HG02763 (cell line): ENCODE data around the gene DCANP1.
"Not testable (repeated sequence)": the region's sequence is repeated elsewhere in the genome, so short reads cannot be mapped to it uniquely, and the experiment has no call there.

Experiments used
- ATAC-seq: cut with Tn5 transposase; IDR thresholded peaks from one replicate; pipeline ENCODE4 v1.9.1; 2021; ENCODE audit warnings: mild to moderate bottlenecking, moderate library complexity; ENCODE audit not compliant: unreplicated experiment

The DCANP1 gene, protein sequence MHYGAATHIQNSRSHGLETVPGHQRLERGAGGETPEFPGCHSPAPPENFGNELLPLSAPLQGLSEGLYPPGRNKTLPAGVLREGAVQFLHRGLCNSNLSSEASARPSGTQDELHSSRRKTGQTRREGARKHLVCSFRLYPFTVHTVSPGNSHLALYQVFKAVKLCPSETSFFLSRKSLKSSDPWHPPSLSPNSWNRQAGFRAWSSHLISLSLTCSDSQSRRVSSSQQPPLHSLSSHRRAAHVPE

DNA sequence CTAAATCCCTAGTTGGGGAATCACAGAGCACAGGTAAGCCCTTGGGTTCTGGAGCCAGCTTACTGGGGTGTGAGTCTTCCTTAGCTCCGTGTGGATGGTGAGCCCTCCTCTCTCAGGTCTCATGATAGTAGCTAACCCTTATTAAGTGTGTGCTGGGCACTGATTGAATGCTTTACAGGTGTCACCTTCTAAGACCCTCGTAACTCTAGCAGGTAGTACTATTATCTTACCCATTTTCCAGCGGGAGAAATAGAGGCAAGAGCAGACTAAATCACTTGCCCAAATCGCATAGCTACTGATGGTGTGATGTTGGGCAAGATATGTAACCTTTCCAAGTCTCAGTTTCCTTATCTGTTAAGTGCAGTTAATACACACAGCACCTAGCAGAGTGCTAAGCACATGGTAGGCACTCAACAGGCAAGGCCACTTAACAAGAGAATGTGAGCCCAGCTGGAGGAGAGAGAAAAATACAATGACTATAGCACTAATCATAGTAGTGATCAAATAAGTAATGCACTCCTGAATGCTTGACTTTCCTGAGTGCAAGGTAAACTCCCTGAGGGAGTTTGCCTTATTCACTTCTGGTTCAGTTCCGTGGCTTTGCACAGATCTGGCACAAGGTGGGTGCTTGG, at the start of gene DCANP1:
TSS of gene DCANP1 (minus strand) at position 51 of the 632 bp plus-strand sequence. CDS start 240 bp downstream, outside the sequence.
- ATAC-seq: no peak

DNA sequence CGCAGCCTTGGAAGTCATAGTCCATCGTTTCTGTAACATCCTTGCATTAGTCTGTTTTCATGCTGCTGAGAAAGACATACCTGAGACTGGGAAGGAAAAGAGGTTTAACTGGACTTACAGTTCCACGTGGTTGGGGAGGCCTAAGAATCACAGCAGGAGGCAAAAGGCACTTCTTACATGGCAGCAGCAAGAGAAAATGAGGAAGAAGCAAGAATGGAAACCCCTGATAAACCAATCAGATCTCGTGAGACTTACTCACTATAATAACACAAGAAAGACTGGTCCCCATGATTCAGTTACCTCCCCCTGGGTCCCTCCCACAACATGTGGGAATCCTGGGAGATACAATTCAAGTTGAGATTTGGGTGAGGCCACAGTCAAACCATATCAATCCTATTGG, 48.4 kb upstream of the DCANP1 start:
- not testable (repeated sequence) for ATAC-seq

DNA sequence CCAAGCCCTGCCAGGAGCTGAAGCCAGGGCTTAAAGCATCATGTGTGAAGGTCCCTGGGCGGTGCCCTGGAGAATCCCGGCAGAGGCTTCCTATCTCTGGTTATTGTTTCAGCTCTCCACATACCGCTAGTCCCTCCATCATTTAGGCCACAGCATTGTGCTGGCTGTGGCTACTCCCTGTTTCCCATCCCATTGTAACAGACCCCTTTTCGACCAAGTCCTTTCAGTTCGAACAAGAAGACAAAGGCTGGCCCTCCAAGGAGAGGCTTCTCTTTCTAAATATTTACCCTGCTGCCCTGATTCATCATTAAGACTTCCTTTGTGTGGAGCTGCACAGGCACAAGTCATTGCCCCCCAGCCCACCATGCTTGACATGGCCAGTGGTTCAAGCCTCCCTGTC, 47.0 kb upstream of the DCANP1 start:
- no peak for ATAC-seq

DNA sequence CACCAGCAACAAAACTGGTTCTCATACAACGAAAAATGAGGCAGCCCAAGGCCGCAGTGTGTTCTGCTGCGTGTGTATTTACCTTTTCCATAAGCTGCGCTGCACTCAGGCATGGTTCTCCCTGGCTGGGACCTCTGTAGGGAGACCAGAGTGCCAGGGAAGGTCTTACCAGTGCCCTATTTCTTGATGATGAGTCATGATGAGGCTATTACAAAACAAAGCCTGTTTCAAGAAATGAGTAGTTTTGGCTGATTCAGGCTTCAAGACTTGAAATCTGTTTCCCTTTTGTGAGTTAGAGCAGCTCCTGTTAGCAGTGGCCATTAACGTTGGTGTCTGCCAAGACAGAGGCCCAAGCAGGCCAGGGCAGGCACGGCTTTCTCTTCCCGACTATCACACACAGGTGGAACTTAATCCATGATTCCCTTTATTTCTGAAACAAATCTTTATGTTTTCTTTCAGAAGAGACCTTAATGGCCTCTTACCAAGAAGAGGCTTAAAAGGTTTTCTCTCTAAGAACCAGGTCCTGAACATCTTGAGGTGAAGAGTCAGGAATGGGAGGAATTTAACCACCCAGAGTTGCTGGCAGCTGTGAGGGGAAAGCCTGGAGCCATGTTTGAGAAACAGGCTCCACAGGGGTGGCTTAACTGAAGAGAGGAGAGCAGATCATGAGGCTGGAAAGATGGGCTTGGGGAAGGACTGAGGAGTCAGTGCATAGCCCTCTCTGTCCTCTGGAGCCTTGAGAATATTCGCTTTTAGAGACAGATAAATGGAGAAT, 46.4 kb upstream of the DCANP1 start:
- ATAC-seq: no peak

DNA sequence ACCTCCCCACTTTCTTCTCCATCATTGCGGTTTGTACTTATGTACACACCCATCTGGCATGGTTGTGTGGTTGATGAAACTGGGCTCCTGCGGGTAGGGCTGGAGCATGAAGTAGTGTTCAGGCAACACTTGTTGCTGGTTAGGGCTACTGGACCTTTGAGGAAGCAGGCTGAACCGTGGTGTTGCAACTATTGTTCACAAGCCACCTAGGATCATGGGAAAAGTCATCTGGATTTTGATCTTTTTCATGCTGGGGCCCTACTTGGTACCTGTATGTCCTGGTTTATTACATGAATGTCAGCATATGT, 45.1 kb upstream of the DCANP1 start:
- ATAC-seq: no peak

DNA sequence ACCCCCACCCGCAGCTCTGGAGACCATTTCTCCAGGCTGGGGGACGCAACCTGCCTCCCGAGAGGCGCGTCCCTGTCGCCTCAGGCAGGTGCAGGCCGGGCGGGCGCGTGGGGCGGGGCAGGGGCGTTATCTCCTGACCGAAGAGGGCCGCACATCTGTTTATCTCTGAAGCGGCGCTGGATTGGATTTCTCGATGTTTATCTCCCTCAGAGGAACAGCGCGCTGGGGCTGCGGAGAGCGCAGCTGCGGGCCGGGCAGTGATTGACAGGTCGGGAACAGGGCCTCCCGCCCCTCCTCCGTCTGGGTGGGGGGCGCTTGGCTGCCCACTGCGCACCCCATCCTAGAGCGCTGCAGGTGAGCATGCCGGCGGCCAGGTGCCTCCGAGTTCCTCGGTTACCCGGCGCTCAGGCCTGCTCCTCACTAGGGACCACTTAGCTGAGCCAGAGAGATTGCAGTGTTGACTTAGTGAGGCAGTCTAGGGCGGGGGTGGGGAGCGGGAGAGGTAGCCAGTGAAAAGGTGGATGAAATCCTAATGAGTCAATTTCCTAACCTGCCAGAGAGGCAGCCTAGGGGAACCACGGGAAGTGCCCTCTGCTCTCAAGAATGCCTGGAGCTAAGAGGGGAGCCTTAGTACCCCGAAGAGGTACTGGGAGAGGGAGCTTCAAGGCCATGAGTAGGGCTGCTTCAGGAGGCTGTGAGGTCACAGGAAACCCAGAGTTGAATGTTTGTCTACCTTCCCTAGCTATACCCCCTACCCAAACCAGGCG, 44.6 kb upstream of the DCANP1 start:
- ATAC-seq: no peak

DNA sequence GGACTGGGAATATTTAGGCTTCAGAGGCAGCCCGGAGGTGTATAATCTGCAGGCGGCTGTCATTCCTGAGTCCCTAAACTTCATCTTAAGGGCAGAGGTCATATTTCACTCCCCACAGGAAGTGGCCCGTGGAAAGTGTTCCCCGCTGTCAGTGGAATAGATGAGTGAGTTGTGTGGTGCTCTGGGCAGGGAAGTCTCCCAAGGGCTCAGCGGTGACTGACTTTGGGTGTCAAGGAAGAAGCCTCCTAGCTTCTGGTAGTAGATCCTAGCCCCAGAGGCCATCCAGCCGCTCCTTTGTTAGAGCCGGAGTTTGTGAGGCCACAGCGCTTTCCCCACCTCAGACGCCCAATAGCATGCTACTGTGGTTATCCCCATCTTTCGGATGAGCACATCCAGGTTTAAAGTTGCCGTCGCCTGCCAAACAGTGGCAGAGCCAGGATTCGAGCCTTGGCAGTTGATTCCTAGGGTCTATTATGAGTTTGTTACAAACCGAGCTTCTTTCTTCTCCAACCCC, 43.9 kb upstream of the DCANP1 start:
- ATAC-seq: no peak

DNA sequence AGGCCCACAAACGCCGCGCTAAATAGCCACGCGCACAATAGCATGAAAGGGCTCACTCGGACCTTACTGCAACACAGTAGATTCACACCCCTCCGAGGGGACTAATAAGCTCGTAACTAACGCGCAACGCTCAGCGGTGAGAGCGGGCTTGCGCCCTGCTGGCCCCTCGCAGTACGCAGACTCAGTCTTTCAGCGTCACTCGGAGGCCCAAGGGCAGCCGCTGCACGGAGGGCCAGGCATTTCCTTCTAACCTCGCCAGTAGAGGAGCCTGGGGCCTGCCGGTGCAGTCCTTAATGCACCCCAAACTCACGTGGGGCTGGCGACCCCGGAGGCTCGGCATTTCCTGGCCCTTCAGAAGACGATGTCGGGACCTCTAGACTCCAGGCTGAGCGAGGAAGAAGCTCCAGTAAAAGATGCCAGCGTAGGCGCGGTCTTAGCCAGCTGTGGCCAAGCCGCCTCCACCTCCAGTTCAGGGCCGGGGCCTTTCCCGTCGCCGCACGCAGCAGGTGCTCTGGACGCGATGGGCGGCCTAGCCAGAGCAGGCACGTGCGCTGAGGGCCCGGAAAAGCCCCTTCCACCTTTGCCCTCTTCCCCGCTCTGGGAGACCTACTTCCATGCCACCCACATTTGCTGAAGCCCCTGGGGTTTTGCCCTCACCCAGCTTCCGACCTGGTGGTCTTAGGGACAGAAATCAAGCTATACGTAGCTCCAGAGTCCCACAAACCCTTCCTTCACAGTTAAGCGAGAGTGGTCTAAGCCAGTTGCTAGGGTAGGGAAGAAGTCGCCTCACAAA, 43.3 kb upstream of the DCANP1 start:
- no peak for ATAC-seq

DNA sequence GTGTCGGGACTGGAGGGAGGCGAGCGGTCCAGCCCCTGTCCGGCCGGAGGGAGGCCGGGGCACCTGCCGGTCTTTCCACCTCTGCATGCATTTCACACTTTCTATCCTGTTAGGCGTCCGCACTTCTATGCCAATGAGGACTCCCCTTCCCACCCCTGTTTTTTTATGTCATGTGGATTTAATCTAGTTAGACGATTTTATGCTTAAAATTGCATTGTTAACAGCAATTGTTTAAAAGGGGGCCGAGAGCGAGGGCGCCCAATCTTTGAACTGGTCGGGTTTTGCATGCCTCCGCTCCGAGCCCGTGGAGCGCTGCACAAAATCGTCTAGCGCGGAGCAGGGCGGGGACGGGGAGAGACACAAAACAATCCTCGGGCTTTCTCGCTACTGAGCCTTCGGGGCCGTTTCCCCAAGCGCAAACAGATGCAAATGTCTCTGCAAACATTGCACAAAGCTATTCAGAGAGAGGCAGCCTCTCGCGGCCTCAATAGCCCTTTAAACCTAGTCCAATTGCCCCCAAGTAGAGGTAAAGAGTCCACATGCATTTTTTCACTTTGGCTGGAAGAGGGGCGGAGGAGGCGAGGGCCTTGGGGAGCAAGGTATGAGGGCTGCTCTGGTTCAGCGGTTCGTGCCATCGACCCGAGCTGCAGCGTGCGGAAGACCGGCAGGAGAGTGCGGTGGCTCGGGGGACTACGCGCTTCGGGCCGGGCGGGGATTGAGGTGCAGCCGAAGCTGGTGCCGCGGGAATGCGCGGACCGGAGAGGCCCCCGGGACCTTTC, 42.5 kb upstream of the DCANP1 start:
- no peak for ATAC-seq

DNA sequence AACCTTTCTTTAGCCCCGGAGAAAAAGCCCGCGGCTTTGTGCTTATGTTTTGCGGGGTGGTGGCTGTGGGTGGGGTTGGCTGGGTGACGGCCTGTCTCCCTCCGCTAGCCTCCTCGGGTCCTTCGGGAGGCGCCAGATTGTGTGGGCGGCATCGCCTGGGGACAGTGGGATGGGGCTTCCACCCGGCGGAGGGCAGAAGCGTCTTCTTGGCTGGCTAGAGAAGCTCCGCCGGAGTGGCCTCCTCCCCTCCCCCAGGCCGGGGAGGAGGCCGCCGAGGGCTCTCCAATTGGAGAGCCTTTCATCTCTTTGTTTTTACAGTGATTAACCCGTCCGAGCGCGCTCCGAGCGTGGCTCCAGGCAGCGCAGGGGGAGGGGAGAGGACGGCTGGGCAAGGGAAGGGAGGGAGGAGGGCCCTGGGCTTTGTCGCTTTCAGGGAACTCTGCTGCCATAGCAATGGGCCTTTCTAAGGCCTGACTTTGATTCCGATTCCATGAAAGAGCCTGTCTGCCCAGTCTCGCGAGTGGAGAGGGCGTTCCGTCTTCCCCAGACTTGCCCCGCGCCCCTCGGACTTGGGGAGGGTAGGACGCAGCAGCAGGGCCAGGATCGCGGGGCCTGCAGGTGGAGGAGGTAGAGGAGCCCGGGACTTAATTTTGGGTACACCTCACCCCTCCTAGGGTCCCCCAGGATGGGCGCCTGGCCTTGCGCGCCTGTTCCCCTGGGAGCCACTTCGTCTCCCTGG, 41.7 kb upstream of the DCANP1 start:
- no peak for ATAC-seq

DNA sequence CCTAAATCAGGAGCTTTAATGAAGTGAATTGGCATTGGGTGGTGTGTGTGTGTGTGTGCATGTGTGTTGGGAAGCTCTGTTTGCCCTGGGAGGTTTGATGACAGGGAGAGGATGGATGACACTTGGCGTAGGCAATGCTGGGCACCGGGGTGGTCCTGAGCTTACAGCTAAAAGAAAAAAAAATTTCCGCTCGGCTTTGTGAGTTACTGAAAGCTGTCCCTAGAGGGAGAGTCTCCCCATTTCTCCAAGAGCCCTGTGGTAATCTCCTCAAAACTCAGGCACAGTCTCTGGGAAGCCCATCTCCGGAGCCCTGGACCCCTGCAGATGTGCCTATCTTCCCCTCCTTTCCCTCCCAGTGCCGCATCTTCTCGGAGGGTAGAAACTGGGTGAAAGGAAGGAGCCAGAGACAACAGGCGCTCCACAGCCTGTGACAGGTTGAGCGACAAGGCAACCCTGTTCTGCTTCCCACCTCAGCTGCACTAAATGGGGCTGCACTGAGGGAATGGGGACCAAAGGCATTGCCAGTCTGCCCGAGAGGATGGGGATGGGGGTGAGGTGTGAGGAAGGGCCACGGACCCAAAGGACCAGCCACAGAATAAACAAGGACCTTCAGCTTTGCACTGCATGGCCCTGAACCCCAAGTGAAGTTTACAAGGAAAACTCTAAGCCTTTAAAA, 40.8 kb upstream of the DCANP1 start:
- ATAC-seq: no peak

DNA sequence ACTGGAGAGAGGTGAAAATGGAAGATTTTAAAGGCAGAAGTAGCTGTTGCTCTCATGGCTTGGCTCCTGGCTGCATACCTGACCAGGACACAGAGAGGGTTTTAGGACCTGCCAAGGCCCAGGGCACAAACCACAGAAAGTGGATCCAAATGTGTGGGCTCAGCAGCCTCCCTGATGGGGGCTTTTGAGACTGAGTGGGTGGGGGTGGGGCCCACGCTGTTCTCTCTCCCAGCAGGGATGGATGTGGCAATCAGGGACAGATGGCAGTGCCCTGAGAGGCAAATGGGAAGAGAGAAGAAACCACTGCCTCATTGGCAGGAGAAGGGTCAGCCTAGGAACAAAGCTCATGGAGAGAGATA, 39.9 kb upstream of the DCANP1 start:
- ATAC-seq: no peak

DNA sequence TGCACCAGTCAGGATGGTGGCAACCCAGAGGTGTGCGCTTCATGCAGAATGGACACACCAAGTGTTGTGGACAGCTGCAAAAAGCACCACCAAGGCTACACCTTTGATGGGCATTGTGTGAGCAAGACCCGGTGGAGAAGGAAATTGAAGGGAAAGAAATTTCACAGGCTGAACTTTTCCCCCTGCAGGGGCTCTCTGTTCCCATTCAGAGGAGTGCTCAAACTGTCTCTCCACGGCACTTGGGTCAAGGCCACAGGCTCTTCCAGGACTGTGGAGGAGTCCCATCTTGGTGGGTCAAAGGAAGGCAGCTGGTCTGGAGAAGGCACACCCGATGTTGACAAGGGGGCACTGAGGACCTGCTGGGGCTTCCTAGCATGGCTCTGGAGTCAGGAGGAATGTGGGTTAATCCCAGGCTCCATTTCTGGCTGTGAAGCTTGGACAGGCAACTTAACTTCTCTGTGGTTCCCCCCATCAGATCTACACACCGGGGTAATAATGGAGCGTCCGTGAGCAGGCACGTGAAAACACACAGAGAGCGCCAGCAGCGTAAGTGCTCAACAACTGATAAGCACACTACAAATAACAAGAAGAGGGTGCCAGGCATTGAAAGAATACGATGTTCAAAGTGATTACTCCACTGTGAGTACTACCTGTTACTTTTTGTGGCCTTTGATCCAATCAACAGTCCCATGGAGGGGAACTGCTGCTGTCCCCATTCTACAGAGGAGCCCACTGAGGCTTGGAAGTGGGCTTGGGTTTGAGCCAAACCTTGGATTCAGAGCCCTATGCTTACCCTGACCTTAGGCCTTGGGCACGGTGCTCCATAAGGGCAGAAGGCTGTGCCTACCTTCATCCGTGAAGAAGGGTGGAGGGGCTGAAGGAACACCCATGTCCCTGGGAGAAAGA, 39.2 kb upstream of the DCANP1 start:
- no peak for ATAC-seq

DNA sequence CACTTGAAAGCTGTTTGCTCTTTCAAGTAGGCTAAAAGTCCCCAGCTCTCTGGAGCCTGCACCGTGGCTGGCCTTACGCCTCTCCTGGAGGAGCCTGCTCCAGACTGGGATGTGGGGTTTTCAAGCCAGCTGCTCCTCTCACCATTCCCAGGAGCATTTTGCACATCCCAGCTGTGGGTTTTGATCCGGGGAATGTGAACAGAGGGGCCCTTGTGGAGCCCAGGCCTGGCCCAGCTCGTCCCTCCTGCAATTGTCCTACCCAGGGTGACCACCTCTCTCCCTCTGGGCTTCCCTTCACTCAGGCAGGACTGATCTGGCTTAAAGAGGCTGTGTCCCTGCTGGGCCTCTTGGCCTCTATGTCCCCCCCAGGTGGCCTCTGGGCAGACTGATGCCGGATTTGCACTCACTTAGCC, 37.5 kb upstream of the DCANP1 start:
- no peak for ATAC-seq

DNA sequence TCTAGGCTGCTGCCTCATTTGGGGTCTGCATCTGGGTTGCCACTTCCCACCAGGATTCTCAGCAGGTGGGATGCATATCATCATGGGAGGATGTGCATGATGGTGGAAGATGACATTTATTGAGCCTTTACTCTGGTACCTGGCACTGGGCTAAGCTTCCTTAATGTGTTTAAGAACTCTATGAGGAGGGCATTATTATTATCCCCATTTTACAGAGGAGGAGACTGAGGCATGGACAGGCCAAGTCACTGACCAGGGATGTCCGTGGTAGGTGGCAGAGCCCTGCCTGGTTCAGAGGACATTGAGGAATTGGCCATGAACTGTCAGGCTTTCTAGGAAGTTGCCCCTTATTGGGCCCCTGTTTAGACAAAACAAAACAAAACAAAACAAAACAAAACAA, 36.1 kb upstream of the DCANP1 start:
- no peak for ATAC-seq

DNA sequence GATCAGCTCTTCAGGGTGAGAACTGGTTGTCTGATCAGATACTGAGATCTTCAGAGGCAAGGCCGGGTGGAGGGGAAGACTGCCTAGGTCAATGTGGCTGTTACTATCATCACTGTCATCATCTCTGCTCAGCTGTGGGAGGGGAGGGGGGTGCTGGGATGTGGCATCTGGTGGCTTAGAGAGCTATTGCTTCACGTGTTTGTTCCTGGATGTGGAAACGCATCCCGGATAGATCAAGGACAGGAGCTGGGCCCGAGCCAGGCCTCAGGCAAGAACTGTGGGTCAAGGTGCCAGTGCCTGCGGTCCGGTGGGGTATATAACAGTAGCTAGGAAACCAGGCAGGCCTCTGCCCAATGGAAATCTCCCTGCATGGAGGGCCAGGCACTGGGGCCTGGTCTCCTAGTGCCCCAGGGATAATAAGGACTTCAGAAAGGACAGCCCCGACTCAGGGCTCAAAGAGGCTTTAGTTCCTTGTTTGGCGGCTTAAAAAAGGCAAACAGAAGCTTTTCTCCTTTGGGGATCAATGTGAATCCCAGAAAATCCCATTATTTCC, 35.3 kb upstream of the DCANP1 start:
- no peak for ATAC-seq

DNA sequence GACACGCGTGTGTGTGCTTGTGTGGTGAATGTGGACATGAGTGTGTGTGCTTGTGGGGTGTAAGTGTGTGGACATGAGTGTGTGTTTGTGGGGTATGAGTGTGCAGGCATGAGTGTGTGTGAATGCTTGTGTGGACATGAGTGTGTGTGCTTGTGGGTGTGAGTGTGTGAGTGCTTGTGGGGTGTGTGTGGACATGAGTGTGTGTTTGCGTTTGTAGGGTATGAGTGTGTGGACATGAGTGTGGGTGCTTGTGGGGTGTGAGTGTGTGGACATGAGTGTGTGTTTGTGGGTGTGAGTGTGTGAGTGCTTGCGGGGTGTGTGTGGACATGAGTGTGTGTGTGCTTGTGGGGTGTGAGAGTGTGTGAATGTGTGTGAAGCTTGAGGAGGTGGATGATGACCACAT, 34.8 kb upstream of the DCANP1 start:
- no peak for ATAC-seq
